Measurements from ENCODE around the gene ABI3BP. TPM values are rescaled to one million over a fixed set of nuclear protein-coding genes. Genes with fewer than 3 reads are reported as not detected.
A peak's percentile ranks its signal among the peaks of the same experiment; 100 is the strongest.

ABI3BP gene
- polyA plus RNA-seq, 1 experiment: 16.3 TPM

DNA sequence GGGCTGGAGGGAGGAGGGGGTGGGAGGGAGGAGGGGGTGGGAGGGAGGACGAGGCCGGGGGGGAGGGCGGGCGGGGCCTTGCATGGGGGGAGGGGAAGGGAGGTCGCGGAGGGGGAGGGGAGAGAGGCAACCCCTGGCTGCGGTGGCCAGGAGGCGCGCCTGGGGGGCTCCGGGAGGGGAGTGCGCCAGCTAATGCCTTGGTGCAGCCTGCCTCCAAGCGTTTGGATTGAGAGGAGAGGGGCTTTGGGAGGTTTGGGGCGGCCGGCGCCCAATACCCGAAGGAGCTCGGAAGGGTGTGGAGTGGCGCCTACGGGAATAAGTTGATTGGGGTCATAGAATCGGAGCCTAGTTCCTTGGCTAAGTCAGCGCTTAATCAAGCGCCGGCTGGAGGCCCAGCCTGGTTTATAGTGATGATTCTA, 283.4 kb downstream of the ABI3BP start:
- Histone ChIP-seq H3K27me3 (ENCODE audit: control insufficient read depth, insufficient read depth, low read length) (no peaks in the 10 kb centered on the region), H3K36me3 (ENCODE audit: control insufficient read depth, insufficient read depth, low read length) (peaks cover 2% of the 10 kb centered on the region; the same call in 1 of the 2 replicates), H3K4me3 (ENCODE audit: low read depth, low read length) (peak overlapping the region; percentile 74)
- ChIA-PET POLR2A (no interaction called here), CTCF (interaction anchor here (0.8 to 1.3 kb wide), 5 partner anchors 9 to 244 kb away, joined by 3 to 6 read pairs (median 3); no protein-coding TSS in a partner anchor)
- TF ChIP-seq, protein P1, sequence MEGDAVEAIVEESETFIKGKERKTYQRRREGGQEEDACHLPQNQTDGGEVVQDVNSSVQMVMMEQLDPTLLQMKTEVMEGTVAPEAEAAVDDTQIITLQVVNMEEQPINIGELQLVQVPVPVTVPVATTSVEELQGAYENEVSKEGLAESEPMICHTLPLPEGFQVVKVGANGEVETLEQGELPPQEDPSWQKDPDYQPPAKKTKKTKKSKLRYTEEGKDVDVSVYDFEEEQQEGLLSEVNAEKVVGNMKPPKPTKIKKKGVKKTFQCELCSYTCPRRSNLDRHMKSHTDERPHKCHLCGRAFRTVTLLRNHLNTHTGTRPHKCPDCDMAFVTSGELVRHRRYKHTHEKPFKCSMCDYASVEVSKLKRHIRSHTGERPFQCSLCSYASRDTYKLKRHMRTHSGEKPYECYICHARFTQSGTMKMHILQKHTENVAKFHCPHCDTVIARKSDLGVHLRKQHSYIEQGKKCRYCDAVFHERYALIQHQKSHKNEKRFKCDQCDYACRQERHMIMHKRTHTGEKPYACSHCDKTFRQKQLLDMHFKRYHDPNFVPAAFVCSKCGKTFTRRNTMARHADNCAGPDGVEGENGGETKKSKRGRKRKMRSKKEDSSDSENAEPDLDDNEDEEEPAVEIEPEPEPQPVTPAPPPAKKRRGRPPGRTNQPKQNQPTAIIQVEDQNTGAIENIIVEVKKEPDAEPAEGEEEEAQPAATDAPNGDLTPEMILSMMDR (IDR thresholded peaks at IDR 0.05; ENCODE audit: insufficient read depth, low read depth, low read length): 0 out of 2 replicates have a peak, but pooled peaks have one; percentile 4
- DNase-seq (ENCODE audit: low read depth): no peak

DNA sequence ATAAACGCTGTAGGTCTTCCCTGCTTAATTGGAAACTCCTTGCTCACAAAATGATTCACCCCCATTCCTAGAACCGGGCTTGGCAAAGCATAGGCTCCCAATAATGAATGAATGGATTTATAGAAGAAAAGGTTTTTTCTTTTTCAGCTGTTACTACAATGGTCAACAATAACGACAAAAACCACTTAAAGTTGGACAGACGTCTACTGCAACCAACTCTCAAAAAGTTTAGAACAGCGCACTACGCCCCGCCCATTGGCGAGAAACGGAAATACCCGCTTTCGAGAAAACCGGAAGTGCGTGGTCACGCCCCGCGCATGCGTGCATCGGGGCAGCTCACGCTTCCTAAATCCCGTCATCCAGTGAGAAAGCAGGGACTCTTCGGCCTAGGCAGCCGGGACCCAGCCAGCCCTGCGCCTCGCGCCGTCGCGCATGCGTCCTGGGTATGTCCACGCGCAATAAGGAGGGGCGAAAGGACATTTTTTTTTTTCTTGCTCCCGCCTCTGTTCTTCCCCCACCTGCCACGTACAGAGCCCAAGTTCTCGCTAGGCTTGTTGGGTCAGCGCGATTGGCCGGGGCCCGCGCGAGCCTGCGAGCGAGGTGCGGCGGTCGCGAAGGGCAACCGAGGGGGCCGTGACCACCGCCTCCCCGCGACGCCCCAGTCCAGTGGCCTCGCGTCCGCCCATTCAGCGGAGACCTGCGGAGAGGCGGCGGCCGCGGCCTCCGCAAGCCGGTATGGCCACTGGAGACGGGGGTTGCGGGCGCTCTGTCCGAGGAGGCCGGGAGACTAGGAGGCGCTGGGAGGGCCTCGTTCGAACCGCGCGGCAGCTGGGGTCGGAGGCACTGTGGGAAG, 284.0 kb downstream of the ABI3BP start, which contains the start of gene TFG:
Gene TFG, plus strand, starts transcription at position 506 of the 853 bp plus-strand sequence. CDS start 4,192 bp downstream, outside the sequence.
- DNase-seq (ENCODE audit: low read depth): peak; percentile 98
- H3K36me3 ChIP-seq (ENCODE audit: control insufficient read depth, insufficient read depth, low read length): peaks cover 2% of the 10 kb centered on the region; the same call in 1 of the 2 replicates
- ChIA-PET CTCF (interaction anchor here (0.7 to 1.3 kb wide), 4 partner anchors 10 to 750 kb away, joined by 3 to 4 read pairs (median 3); no protein-coding TSS in a partner anchor), POLR2A (interaction anchor here (0.7 kb wide), 2 partner anchors 162 to 327 kb away, joined by 4 to 9 read pairs; no protein-coding TSS in a partner anchor)
- TF ChIP-seq, protein P1 (IDR thresholded peaks at IDR 0.05; ENCODE audit: insufficient read depth, low read depth, low read length): no peak
- H3K4me3 ChIP-seq (ENCODE audit: low read depth, low read length): peak within 1 kb of the TSS; percentile 74
- no peaks in the 10 kb centered on the region for H3K27me3 ChIP-seq (ENCODE audit: control insufficient read depth, insufficient read depth, low read length)

DNA sequence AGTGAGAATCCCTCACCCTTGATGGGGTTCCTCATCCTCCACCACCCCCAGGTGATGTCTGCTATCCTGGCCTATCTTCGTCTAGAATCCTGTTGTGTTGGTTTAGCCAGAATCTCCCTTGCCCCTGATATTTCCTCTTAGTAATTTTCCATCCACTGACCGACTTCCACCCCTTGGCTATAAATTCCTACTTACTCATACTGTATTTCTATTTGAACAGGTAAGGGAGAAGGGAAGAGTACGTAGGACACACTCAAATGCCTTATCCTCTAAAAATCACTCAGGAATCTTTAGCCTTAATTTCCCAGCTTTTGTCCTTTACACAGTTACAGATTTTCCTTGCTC, 284.6 kb downstream of the ABI3BP start:
- peak overlapping the region; percentile 37 for H3K4me3 ChIP-seq (ENCODE audit: low read depth, low read length)
- no peaks in the 10 kb centered on the region for H3K27me3 ChIP-seq (ENCODE audit: control insufficient read depth, insufficient read depth, low read length)
- DNase-seq (ENCODE audit: low read depth): no peak
- POLR2A ChIA-PET: interaction anchor here (0.7 kb wide), 2 partner anchors 162 to 326 kb away, joined by 4 to 9 read pairs; no protein-coding TSS in a partner anchor
- CTCF ChIA-PET: interaction anchor here (0.8 kb wide), 1 partner anchor 751 kb away, joined by 3 read pairs; no protein-coding TSS in a partner anchor
- TF ChIP-seq, protein P1 (IDR thresholded peaks at IDR 0.05; ENCODE audit: insufficient read depth, low read depth, low read length): no peak
- no peaks in the 10 kb centered on the region for H3K36me3 ChIP-seq (ENCODE audit: control insufficient read depth, insufficient read depth, low read length)

DNA sequence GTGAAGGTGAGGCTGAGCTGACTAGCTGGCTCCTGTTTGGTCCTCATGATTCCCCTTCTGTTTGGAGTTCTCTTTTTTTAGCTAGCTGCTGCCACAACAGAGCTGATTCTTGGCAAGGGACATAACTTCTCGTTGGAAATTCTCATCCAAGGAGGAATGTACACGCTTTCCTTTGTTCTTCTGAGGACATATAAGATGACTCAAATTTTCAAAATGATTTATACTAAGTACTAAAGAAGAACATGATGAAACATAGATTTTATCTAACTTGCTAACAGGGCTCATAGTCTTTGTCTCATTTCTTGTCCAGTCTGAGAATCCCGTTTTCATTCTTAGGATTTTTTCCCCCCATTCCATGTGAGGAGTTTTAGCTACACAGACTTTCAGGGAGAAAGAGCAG, 286.9 kb downstream of the ABI3BP start:
- ChIA-PET CTCF (interaction anchor here (0.6 kb wide), 1 partner anchor 8 kb away, joined by 3 read pairs; no protein-coding TSS in a partner anchor), POLR2A (no interaction called here)
- Histone ChIP-seq H3K4me3 (ENCODE audit: low read depth, low read length) (no peak overlapping the region), H3K36me3 (ENCODE audit: control insufficient read depth, insufficient read depth, low read length) (no peaks in the 10 kb centered on the region), H3K27me3 (ENCODE audit: control insufficient read depth, insufficient read depth, low read length) (no peaks in the 10 kb centered on the region)
- TF ChIP-seq, protein P1 (IDR thresholded peaks at IDR 0.05; ENCODE audit: insufficient read depth, low read depth, low read length): no peak
- no peak for DNase-seq (ENCODE audit: low read depth)

DNA sequence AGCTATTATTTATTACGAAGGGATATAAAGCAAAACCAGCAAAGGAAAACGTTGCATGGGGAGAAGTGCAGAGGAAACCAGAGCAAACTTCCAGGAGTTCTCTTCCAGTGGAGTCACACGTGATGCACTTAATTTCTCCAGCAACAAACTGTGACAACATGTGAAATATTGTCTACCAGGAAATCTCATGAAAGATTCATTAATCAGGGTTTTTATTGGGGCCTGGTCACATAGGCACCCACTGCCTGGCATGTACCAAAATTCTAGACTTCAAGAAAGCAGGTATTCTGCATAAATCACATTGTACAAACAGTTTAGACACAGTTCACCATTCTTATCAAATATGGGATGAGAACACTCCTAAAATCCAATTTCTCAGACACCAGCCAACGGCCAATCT, 289.4 kb downstream of the ABI3BP start:
- POLR2A ChIA-PET: no interaction called here
- Histone ChIP-seq H3K36me3 (ENCODE audit: control insufficient read depth, insufficient read depth, low read length) (no peaks in the 10 kb centered on the region), H3K4me3 (ENCODE audit: low read depth, low read length) (no peak overlapping the region), H3K27me3 (ENCODE audit: control insufficient read depth, insufficient read depth, low read length) (0 out of 2 replicates have a peak, but pooled peaks cover under 1% of the 10 kb centered on the region)
- TF ChIP-seq, protein P1 (IDR thresholded peaks at IDR 0.05; ENCODE audit: insufficient read depth, low read depth, low read length): no peak
- no peak for DNase-seq (ENCODE audit: low read depth)
- CTCF ChIA-PET: interaction anchor here (0.6 kb wide), 1 partner anchor 195 kb away, joined by 3 read pairs; no protein-coding TSS in a partner anchor

All from BJ (cell line).